Suprapubic skin (tissue), 4 donors: Measurements from ENCODE around the gene RYR3. TPM values are rescaled to one million over a fixed set of nuclear protein-coding genes. Genes with fewer than 3 reads are reported as not detected.

Experiments
- DNase-seq, 2 donors: peaks; one replicate each; pipeline ENCODE4 v3.0.0-alpha.2; 2019; ENCODE audit warnings: low spot score in 2 of 2
- H3K27ac ChIP-seq: fragments of 200-600 bp; sonication (generic); one replicate; pipeline ENCODE4 v1.5.1; 2019
- H3K27me3 ChIP-seq: fragments of 200-600 bp; sonication (generic); one replicate; pipeline ENCODE4 v1.5.1; 2019
- H3K36me3 ChIP-seq: fragments of 200-600 bp; sonication (generic); one replicate; pipeline ENCODE4 v1.5.1; 2019
- H3K4me1 ChIP-seq: fragments of 200-600 bp; sonication (generic); one replicate; pipeline ENCODE4 v1.5.1; 2019
- H3K4me3 ChIP-seq: fragments of 200-600 bp; sonication (generic); one replicate; pipeline ENCODE4 v1.5.1; 2019; ENCODE audit warnings: mild to moderate bottlenecking
- H3K9me3 ChIP-seq: fragments of 200-600 bp; sonication (generic); one replicate; pipeline ENCODE4 v1.5.1; 2019
- EP300 ChIP-seq: sonication (generic); formaldehyde crosslinking; IDR thresholded peaks from one replicate; pipeline ENCODE4 v1.6.1; 2017; ENCODE audit warnings: antibody characterized with exemption
- POLR2A ChIP-seq, 2 donors: fragments of 450-650 bp; IDR thresholded peaks; one replicate each; pipeline ENCODE4 v1.6.1; 2017; ENCODE audit warnings: antibody characterized with exemption in 2 of 2, mild to moderate bottlenecking in 2 of 2, moderate library complexity in 2 of 2
- POLR2AphosphoS5 ChIP-seq, 3 donors: sonication (generic); formaldehyde crosslinking; IDR thresholded peaks; one replicate each; pipeline ENCODE4 v1.6.1; 2017; ENCODE audit warnings: antibody characterized with exemption in 3 of 3
- WGBS: methylation state at CpG from one replicate; pipeline ENCODE4 v1.1.5; 2018; 5-methylcytosine and 5-hydroxymethylcytosine counted together
- total RNA-seq, 4 donors: library from RNA; depleted of rRNA; stranded (reverse); fragments of >200 nt; gene quantifications; one replicate each; pipeline ENCODE4 v1.1.0, GENCODE V29; 2016
- TF ChIP-seq, protein P1 (sequence below), 2 donors: fragments of 200-600 bp in 1 of 2; fragments of 450-650 bp in 1 of 2; sonication (generic) in 1 of 2; IDR thresholded peaks; one replicate each; pipeline ENCODE4 v1.5.1; 2016 to 2019; ENCODE audit warnings: antibody characterized with exemption in 2 of 2, mild to moderate bottlenecking in 1 of 2, moderate library complexity in 1 of 2

Gene RYR3
- total RNA-seq, 4 donors from 2014 or later = 0.38 to 2.0 (median 0.80) TPM

DNA sequence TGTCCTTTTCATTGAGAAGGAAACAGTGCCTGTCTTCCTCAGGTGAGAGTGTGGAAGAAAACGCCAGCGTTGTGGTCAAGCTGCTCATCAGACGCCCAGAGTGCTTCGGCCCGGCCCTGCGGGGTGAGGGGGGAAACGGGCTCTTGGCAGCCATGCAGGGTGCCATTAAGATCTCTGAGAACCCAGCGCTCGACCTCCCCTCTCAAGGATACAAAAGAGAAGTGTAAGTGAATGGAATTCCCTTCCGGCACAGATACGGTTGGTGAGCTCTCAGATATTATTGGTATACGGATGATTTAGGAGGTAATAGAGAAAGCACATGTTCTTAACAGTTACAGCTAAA, 411.9 kb downstream of the RYR3 start:
- WGBS = 93% methylated on average over 12 of the region's 12 CpGs
- no peaks in the 10 kb centered on the region for H3K9me3 ChIP-seq
- DNase-seq = no peak
- H3K27me3 ChIP-seq = no peaks in the 10 kb centered on the region
- no peaks in the 10 kb centered on the region for H3K4me1 ChIP-seq
- no peak overlapping the region for H3K27ac ChIP-seq
- TF ChIP-seq POLR2A (IDR thresholded peaks at IDR 0.05) (no peak), EP300 (no peak)
- TF ChIP-seq, protein P1, sequence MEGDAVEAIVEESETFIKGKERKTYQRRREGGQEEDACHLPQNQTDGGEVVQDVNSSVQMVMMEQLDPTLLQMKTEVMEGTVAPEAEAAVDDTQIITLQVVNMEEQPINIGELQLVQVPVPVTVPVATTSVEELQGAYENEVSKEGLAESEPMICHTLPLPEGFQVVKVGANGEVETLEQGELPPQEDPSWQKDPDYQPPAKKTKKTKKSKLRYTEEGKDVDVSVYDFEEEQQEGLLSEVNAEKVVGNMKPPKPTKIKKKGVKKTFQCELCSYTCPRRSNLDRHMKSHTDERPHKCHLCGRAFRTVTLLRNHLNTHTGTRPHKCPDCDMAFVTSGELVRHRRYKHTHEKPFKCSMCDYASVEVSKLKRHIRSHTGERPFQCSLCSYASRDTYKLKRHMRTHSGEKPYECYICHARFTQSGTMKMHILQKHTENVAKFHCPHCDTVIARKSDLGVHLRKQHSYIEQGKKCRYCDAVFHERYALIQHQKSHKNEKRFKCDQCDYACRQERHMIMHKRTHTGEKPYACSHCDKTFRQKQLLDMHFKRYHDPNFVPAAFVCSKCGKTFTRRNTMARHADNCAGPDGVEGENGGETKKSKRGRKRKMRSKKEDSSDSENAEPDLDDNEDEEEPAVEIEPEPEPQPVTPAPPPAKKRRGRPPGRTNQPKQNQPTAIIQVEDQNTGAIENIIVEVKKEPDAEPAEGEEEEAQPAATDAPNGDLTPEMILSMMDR (IDR thresholded peaks at IDR 0.05) = no peak
- no peaks in the 10 kb centered on the region for H3K36me3 ChIP-seq
- H3K4me3 ChIP-seq = no peak overlapping the region

DNA sequence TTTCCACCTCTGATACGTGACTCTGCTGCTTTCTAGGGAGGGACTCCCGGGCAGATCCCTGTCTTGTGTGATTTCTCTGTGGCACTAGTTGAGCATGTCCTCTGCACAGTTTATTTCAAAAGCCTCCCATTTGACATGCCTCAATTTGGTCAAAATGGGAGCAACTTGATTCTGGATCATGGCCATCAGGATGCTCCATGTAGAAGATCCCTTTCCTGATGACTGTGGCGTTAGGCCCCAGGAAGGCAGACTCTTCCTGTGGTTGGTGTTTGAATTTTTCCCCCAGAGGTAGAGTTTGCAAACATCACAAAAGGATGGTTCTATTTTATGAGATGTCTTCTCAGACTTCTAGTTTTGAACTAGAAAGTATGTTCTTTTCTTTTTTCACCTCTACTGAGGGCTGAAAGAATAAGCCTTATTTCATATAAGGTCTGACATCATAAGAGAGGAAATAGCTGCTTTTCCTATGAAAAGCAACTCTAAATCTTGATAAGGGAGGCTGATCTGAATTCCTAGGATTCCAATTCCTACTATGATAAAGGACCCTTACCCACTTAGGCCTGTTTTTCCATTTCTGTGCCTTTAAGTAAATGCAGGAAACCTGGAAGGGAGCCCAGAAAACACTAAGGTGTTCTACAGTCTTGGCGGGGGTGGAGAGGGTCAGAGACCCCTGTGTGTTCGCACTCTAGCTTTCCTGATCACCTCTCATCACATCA, 413.7 kb downstream of the RYR3 start:
- Histone ChIP-seq H3K9me3 (no peaks in the 10 kb centered on the region), H3K27ac (no peak overlapping the region), H3K4me1 (no peaks in the 10 kb centered on the region), H3K4me3 (no peak overlapping the region), H3K27me3 (no peaks in the 10 kb centered on the region), H3K36me3 (no peaks in the 10 kb centered on the region)
- TF ChIP-seq POLR2AphosphoS5 (IDR thresholded peaks at IDR 0.05) = no peak
- TF ChIP-seq EP300 = no peak
- TF ChIP-seq, protein P1 (IDR thresholded peaks at IDR 0.05) = no peak
- TF ChIP-seq POLR2A (IDR thresholded peaks at IDR 0.05) = no peak
- WGBS = 64% methylated on average over 5 of the region's 5 CpGs
- no peak for DNase-seq

DNA sequence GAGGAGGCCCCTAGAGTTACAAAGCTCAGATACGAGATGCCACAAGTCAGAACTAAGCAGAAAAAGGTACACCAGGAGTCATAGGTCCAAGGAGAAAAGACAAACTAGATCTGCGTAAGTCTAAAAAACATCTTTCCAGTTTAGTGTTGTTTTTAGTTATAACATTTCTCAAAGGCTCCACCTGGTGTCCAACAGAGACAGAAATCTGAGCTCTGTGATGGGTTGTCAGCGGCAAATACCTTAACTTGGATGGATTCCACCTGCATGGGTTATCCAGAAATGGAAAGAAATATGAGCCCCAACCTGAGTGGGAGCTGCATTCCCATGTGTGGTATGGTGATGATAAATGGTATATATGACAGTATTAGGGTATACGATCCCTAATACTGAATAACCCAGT, 418.9 kb downstream of the RYR3 start:
- Histone ChIP-seq H3K4me3 (no peak overlapping the region), H3K4me1 (no peaks in the 10 kb centered on the region), H3K9me3 (no peaks in the 10 kb centered on the region), H3K36me3 (no peaks in the 10 kb centered on the region), H3K27me3 (no peaks in the 10 kb centered on the region), H3K27ac (no peak overlapping the region)
- DNase-seq = no peak
- TF ChIP-seq POLR2A (IDR thresholded peaks at IDR 0.05) (no peak), EP300 (no peak), POLR2AphosphoS5 (IDR thresholded peaks at IDR 0.05) (no peak)
- TF ChIP-seq, protein P1 (IDR thresholded peaks at IDR 0.05) = no peak
- WGBS = 76% methylated on average over 4 of the region's 4 CpGs

- TF ChIP-seq EP300 (no peak), POLR2A (IDR thresholded peaks at IDR 0.05) (no peak), POLR2AphosphoS5 (IDR thresholded peaks at IDR 0.05) (no peak)
- TF ChIP-seq, protein P1 (IDR thresholded peaks at IDR 0.05) = no peak
- Histone ChIP-seq H3K9me3 (no peaks in the 10 kb centered on the region), H3K4me3 (no peak overlapping the region), H3K27ac (no peak overlapping the region), H3K36me3 (no peaks in the 10 kb centered on the region), H3K27me3 (no peaks in the 10 kb centered on the region), H3K4me1 (no peaks in the 10 kb centered on the region)
- DNase-seq = no peak
- 91% methylated on average over 4 of the region's 4 CpGs for WGBS
Observed at GRCh38 chr15:33730815-33731214, 420.0 kb downstream of the RYR3 start.

GRCh38 chr15:33735143-33735542, 424.4 kb downstream of the RYR3 start:
- WGBS = 30% methylated on average over 1 of the region's 1 CpG
- no peak for TF ChIP-seq EP300
- TF ChIP-seq POLR2AphosphoS5 (IDR thresholded peaks at IDR 0.05) = no peak
- TF ChIP-seq, protein P1 (IDR thresholded peaks at IDR 0.05) = no peak
- TF ChIP-seq POLR2A (IDR thresholded peaks at IDR 0.05) = no peak
- H3K4me1 ChIP-seq = peaks cover 3% of the 10 kb centered on the region
- DNase-seq = no peak
- no peak overlapping the region for H3K27ac ChIP-seq
- H3K4me3 ChIP-seq = no peak overlapping the region
- no peaks in the 10 kb centered on the region for H3K36me3 ChIP-seq
- no peaks in the 10 kb centered on the region for H3K27me3 ChIP-seq
- H3K9me3 ChIP-seq = no peaks in the 10 kb centered on the region
